ENCODE data around the gene TOMM20. TPM values are rescaled to one million over a fixed set of nuclear protein-coding genes. Genes with fewer than 3 reads are reported as not detected.
"Not testable (repeated sequence)": the region's sequence is repeated elsewhere in the genome, so short reads cannot be mapped to it uniquely, and the experiment has no call there.

TOMM20 gene
- total RNA-seq, 2 experiments from 2014 or later = 52.5 to 71.5 TPM

- CTCF ChIA-PET = interaction anchor here (1.5 to 2.4 kb wide), 2 partner anchors 15 to 63 kb away, joined by 3 to 6 read pairs; no protein-coding TSS in a partner anchor
- Mint-ChIP-seq H3K36me3 (ENCODE audit: low read depth) (no peaks in the 10 kb centered on the region), H3K4me3 (no peak overlapping the region), H3K27ac (peak overlapping the region; percentile 79), H3K27me3 (no peaks in the 10 kb centered on the region), H3K9me3 (no peaks in the 10 kb centered on the region), H3K4me1 (peaks cover 37% of the 10 kb centered on the region)
- POLR2A ChIA-PET = no interaction called here
- DNase-seq = no peak
Measured at GRCh38 chr1:235074523-235075047, 54.1 kb downstream of the TOMM20 start.

- no peaks in the 10 kb centered on the region for H3K36me3 Mint-ChIP-seq (ENCODE audit: low read depth)
- no peak for DNase-seq
- H3K9me3 Mint-ChIP-seq = no peaks in the 10 kb centered on the region
- H3K4me1 Mint-ChIP-seq = peaks cover 37% of the 10 kb centered on the region
- POLR2A ChIA-PET = no interaction called here
- H3K4me3 Mint-ChIP-seq = no peak overlapping the region
- no peak overlapping the region for H3K27ac Mint-ChIP-seq
- no peaks in the 10 kb centered on the region for H3K27me3 Mint-ChIP-seq
- CTCF ChIA-PET = interaction anchor here (0.6 to 2.4 kb wide), 7 partner anchors 15 to 560 kb away, joined by 3 to 6 read pairs (median 3); no protein-coding TSS in a partner anchor
Measured at GRCh38 chr1:235073968-235074522, 54.6 kb downstream of the TOMM20 start.

DNA sequence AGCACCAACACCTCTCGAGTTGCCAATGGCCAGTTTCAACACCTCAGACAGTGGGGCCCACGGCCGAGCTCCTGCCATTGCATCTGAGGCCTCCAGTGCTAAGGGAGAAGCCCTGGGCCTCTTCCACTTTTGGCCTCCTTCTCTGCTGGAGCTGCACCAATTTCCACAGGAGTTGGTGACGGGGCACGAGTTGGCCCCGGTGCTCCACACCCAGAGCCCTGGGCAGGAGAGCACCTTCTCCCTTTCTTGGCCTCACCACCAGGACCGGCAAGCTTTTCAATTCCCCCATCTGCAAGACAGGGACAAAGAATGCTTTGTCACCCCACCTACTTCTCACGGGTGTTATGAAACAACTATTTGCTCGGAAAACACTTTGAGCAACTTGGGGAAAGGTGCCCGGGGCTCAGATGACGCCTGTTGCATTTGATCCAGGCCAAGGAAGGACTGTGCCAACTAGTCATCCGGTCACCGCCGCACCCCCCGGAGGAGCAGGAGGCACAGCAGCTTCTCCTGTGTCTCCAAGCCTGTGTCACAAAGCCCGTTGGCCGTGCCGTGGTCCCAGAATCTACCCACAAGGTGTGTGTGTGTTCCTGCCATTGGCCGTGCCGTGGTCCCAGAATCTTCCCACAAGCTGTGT lies 55.2 kb downstream of the TOMM20 start:
- POLR2A ChIA-PET = no interaction called here
- no peak overlapping the region for H3K27ac Mint-ChIP-seq

GRCh38 chr1:235072577-235072976 lies 56.1 kb downstream of the TOMM20 start:
- H3K36me3 Mint-ChIP-seq (ENCODE audit: low read depth); DNase-seq; H3K27me3 Mint-ChIP-seq; H3K9me3 Mint-ChIP-seq; POLR2A ChIA-PET; H3K27ac Mint-ChIP-seq; H3K4me3 Mint-ChIP-seq: not testable (repeated sequence)
- CTCF ChIA-PET = interaction anchor here (0.9 to 1.3 kb wide), 2 partner anchors 33 to 475 kb away, joined by 3 read pairs; no protein-coding TSS in a partner anchor
- H3K4me1 Mint-ChIP-seq = peaks cover 38% of the 10 kb centered on the region

More for the DNA sequence above, 55.2 kb downstream of the TOMM20 start:
- H3K36me3 Mint-ChIP-seq (ENCODE audit: low read depth) = no peaks in the 10 kb centered on the region
- no peaks in the 10 kb centered on the region for H3K27me3 Mint-ChIP-seq
- no peak for DNase-seq
- peaks cover 37% of the 10 kb centered on the region for H3K4me1 Mint-ChIP-seq
- H3K9me3 Mint-ChIP-seq = no peaks in the 10 kb centered on the region
- CTCF ChIA-PET = interaction anchor here (0.6 to 2.4 kb wide), 8 partner anchors 16 to 560 kb away, joined by 3 to 6 read pairs (median 3); no protein-coding TSS in a partner anchor
- no peak overlapping the region for H3K4me3 Mint-ChIP-seq

- peaks cover 34% of the 10 kb centered on the region for H3K4me1 Mint-ChIP-seq
- DNase-seq = no peak
- ChIA-PET POLR2A (no interaction called here), CTCF (no interaction called here)
- H3K9me3 Mint-ChIP-seq = no peaks in the 10 kb centered on the region
- peak overlapping the region; percentile 48 for H3K27ac Mint-ChIP-seq
- no peak overlapping the region for H3K4me3 Mint-ChIP-seq
- H3K36me3 Mint-ChIP-seq (ENCODE audit: low read depth) = no peaks in the 10 kb centered on the region
- H3K27me3 Mint-ChIP-seq = no peaks in the 10 kb centered on the region
Measured at GRCh38 chr1:235072096-235072495, 56.5 kb downstream of the TOMM20 start.

DNA sequence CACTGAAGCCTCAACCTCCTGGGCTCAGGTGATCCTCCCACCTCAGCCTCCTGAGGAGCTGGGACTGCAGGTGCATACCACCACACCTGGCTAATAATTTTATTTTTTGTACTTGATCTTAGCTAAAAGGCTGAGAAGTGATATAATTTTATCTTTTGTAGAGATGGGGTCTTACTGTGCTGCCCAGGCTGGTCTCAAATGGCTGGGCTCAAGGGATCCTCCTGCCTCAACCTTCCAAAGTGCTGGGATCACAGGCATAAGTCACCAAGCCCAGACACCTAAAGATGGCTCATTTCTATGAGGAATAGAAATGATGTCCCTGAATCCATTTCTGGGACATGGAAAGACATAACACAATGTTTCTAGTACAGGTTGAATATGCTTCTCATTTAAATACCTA lies 57.8 kb downstream of the TOMM20 start:
- no peaks in the 10 kb centered on the region for H3K9me3 Mint-ChIP-seq
- H3K27ac Mint-ChIP-seq = no peak overlapping the region
- no peak overlapping the region for H3K4me3 Mint-ChIP-seq
- CTCF ChIA-PET = interaction anchor here (0.9 to 2.0 kb wide), 4 partner anchors 9 to 12 kb away, joined by 3 to 9 read pairs (median 5); no protein-coding TSS in a partner anchor
- no peak for DNase-seq
- H3K4me1 Mint-ChIP-seq = peaks cover 25% of the 10 kb centered on the region
- no peaks in the 10 kb centered on the region for H3K36me3 Mint-ChIP-seq (ENCODE audit: low read depth)
- no peaks in the 10 kb centered on the region for H3K27me3 Mint-ChIP-seq
- POLR2A ChIA-PET = no interaction called here

- ChIA-PET CTCF (interaction anchor here (0.7 to 2.0 kb wide), 8 partner anchors 8 to 484 kb away, joined by 3 to 9 read pairs (median 3); no protein-coding TSS in a partner anchor), POLR2A (no interaction called here)
- no peak overlapping the region for H3K4me3 Mint-ChIP-seq
Measured at GRCh38 chr1:235069577-235070563, 58.8 kb downstream of the TOMM20 start.

GRCh38 chr1:235069176-235069575 lies 59.5 kb downstream of the TOMM20 start:
- Mint-ChIP-seq H3K27me3 (no peaks in the 10 kb centered on the region), H3K27ac (no peak overlapping the region), H3K4me3 (no peak overlapping the region), H3K36me3 (ENCODE audit: low read depth) (peaks cover 2% of the 10 kb centered on the region), H3K4me1 (peaks cover 13% of the 10 kb centered on the region), H3K9me3 (no peaks in the 10 kb centered on the region)
- no peak for DNase-seq
- ChIA-PET POLR2A (no interaction called here), CTCF (interaction anchor here (0.7 to 2.0 kb wide), 5 partner anchors 10 to 127 kb away, joined by 3 to 9 read pairs (median 3); no protein-coding TSS in a partner anchor)

More at GRCh38 chr1:235069577-235070563, 58.8 kb downstream of the TOMM20 start:
- Mint-ChIP-seq H3K36me3 (ENCODE audit: low read depth) (peaks cover under 1% of the 10 kb centered on the region), H3K27me3 (no peaks in the 10 kb centered on the region), H3K4me1 (peaks cover 18% of the 10 kb centered on the region), H3K27ac (peak overlapping the region; percentile 62), H3K9me3 (no peaks in the 10 kb centered on the region)
- DNase-seq = no peak

DNA sequence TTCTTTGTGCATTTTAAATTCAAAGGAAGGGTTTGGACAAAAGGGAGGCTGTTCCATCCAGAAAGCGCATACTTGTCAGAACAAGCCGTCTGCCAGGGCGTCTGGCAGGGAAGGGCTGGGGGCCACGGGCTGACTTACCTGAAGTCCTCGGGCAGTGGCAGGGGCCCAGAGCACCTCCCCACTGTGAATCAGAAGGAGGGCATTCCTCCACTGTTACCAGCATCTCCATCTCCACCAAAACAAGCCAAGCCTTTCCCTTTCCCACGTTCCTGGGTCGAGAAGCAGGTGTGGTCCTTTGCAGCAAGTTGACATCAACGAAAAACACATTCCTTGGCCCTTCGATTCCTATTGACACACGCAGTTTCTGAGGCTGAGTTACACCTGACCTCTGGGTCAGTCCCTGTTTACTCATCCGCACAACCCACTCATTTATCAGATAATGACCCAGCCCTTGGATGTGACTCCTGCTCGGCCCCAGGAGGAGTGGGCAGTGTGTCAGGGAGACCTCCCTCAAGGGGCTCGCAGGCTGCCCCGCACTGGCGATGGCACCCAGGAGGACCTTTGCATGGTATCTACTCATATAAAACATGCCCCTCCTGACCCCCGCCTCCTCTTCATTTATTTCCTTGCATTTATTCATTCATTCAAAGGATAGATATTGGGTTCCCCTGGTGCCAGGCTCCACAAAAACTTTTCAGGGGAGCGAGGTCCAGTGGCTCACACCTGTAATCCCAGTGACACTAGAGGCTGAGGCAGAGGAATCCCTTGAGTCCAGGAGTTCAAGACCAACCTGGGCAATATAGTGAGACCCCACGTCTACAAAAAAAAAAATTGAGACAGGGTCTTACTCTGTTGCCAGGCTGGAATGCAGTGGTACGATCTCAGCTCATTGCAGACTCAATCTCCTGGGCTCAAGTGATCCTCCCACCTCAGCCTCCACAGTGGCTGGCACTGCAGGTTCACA lies 60.2 kb downstream of the TOMM20 start:
- Mint-ChIP-seq H3K4me3 (no peak overlapping the region), H3K27me3 (no peaks in the 10 kb centered on the region), H3K4me1 (peaks cover 17% of the 10 kb centered on the region), H3K36me3 (ENCODE audit: low read depth) (peaks cover 2% of the 10 kb centered on the region), H3K27ac (no peak overlapping the region), H3K9me3 (no peaks in the 10 kb centered on the region)
- no peak for DNase-seq
- POLR2A ChIA-PET = interaction anchor here (0.6 kb wide), 1 partner anchor 21 kb away, joined by 4 read pairs; no protein-coding TSS in a partner anchor
- CTCF ChIA-PET = interaction anchor here (0.6 to 2.0 kb wide), 6 partner anchors 9 to 127 kb away, joined by 3 to 9 read pairs (median 4); no protein-coding TSS in a partner anchor

GRCh38 chr1:235067396-235068157 lies 61.1 kb downstream of the TOMM20 start:
- no peaks in the 10 kb centered on the region for H3K27me3 Mint-ChIP-seq
- POLR2A ChIA-PET = interaction anchor here (0.6 kb wide), 1 partner anchor 20 kb away, joined by 4 read pairs; no protein-coding TSS in a partner anchor
- H3K4me3 Mint-ChIP-seq = no peak overlapping the region
- H3K4me1 Mint-ChIP-seq = peaks cover 26% of the 10 kb centered on the region
- no peaks in the 10 kb centered on the region for H3K9me3 Mint-ChIP-seq
- no peak overlapping the region for H3K27ac Mint-ChIP-seq
- DNase-seq = no peak
- H3K36me3 Mint-ChIP-seq (ENCODE audit: low read depth) = peaks cover 2% of the 10 kb centered on the region
- CTCF ChIA-PET = interaction anchor here (0.6 to 1.7 kb wide), 3 partner anchors 30 to 132 kb away, joined by 3 to 4 read pairs (median 3); no protein-coding TSS in a partner anchor

Measured in activated CD4-positive, alpha-beta T cell treated with anti-CD3 and anti-CD28 coated beads, Interleukin-2, amount 10 ng/mL, durations not matched to agents 7 days and 5 days (primary cell).